Measurements from ENCODE around the gene RAET1E.
"Not testable (repeated sequence)": the region's sequence is repeated elsewhere in the genome, so short reads cannot be mapped to it uniquely, and the experiment has no call there.

The RAET1E gene

GRCh38 chr6:149923327-149923986 lies 25.5 kb upstream of the RAET1E start:
- no peak overlapping the region for H3K27ac Mint-ChIP-seq
- H3K4me1 Mint-ChIP-seq = peaks cover 33% of the 10 kb centered on the region
- no peaks in the 10 kb centered on the region for H3K9me3 Mint-ChIP-seq
- no peak for DNase-seq
- CTCF ChIA-PET = interaction anchor here (1.0 to 2.6 kb wide), 6 partner anchors 81 to 94 kb away, joined by 3 to 20 read pairs (median 6); no protein-coding TSS in a partner anchor
- peaks cover 89% of the 10 kb centered on the region for H3K27me3 Mint-ChIP-seq
- peak overlapping the region; percentile 73 for H3K4me3 Mint-ChIP-seq
- no peaks in the 10 kb centered on the region for H3K36me3 Mint-ChIP-seq

GRCh38 chr6:149922642-149923326 lies 24.9 kb upstream of the RAET1E start, which contains the start of gene RAET1G:
RAET1G (minus strand) TSS chr6:149923121; CDS start chr6:149923010, 111 bp downstream.
- Mint-ChIP-seq H3K9me3 (no peaks in the 10 kb centered on the region), H3K27ac (no peak within 1 kb of the TSS), H3K36me3 (no peaks in the 10 kb centered on the region), H3K4me1 (peaks cover 33% of the 10 kb centered on the region), H3K4me3 (peak within 1 kb of the TSS; percentile 73), H3K27me3 (peaks cover 89% of the 10 kb centered on the region)
- peak; percentile 93 for DNase-seq
- CTCF ChIA-PET = no interaction called here

GRCh38 chr6:149922091-149922490 lies 24.2 kb upstream of the RAET1E start:
- H3K27me3 Mint-ChIP-seq = peaks cover 84% of the 10 kb centered on the region

GRCh38 chr6:149921361-149921760 lies 23.4 kb upstream of the RAET1E start:
- no peak overlapping the region for H3K27ac Mint-ChIP-seq
- CTCF ChIA-PET = interaction anchor here (1.2 kb wide), 1 partner anchor 86 kb away, joined by 3 read pairs; no protein-coding TSS in a partner anchor
- H3K27me3 Mint-ChIP-seq = peaks cover 84% of the 10 kb centered on the region

More at GRCh38 chr6:149922091-149922490, 24.2 kb upstream of the RAET1E start:
- DNase-seq, H3K9me3 Mint-ChIP-seq, H3K36me3 Mint-ChIP-seq, H3K27ac Mint-ChIP-seq, CTCF ChIA-PET: not testable (repeated sequence)
- Mint-ChIP-seq H3K4me1 (peaks cover 31% of the 10 kb centered on the region), H3K4me3 (peak overlapping the region; percentile 7)

GRCh38 chr6:149919834-149920225 lies 21.9 kb upstream of the RAET1E start:
- Mint-ChIP-seq H3K9me3 (no peaks in the 10 kb centered on the region), H3K4me3 (no peak overlapping the region), H3K27me3 (peaks cover 74% of the 10 kb centered on the region), H3K36me3 (no peaks in the 10 kb centered on the region), H3K27ac (no peak overlapping the region), H3K4me1 (peaks cover 21% of the 10 kb centered on the region)
- DNase-seq = no peak
- CTCF ChIA-PET = no interaction called here

More at GRCh38 chr6:149921361-149921760, 23.4 kb upstream of the RAET1E start:
- Mint-ChIP-seq H3K4me3 (no peak overlapping the region), H3K4me1 (peaks cover 30% of the 10 kb centered on the region), H3K36me3 (no peaks in the 10 kb centered on the region), H3K9me3 (no peaks in the 10 kb centered on the region)
- DNase-seq = no peak

GRCh38 chr6:149919126-149919833 lies 21.4 kb upstream of the RAET1E start:
- CTCF ChIA-PET, H3K9me3 Mint-ChIP-seq, DNase-seq, H3K27ac Mint-ChIP-seq, H3K4me3 Mint-ChIP-seq, H3K36me3 Mint-ChIP-seq: not testable (repeated sequence)
- Mint-ChIP-seq H3K27me3 (peaks cover 72% of the 10 kb centered on the region), H3K4me1 (peaks cover 20% of the 10 kb centered on the region)

GRCh38 chr6:149918151-149918905 lies 20.4 kb upstream of the RAET1E start:
- Mint-ChIP-seq H3K4me1 (peaks cover 12% of the 10 kb centered on the region), H3K27me3 (peaks cover 72% of the 10 kb centered on the region), H3K27ac (no peak overlapping the region), H3K9me3 (no peaks in the 10 kb centered on the region), H3K36me3 (no peaks in the 10 kb centered on the region), H3K4me3 (no peak overlapping the region)
- no peak for DNase-seq
- CTCF ChIA-PET = interaction anchor here (1.5 kb wide), 1 partner anchor 78 kb away, joined by 6 read pairs; no protein-coding TSS in a partner anchor

- CTCF ChIA-PET = interaction anchor here (1.5 kb wide), 1 partner anchor 77 kb away, joined by 6 read pairs; no protein-coding TSS in a partner anchor
- Mint-ChIP-seq H3K9me3 (no peaks in the 10 kb centered on the region), H3K27ac (no peak overlapping the region), H3K27me3 (peaks cover 72% of the 10 kb centered on the region), H3K4me3 (no peak overlapping the region), H3K36me3 (no peaks in the 10 kb centered on the region), H3K4me1 (peaks cover 6% of the 10 kb centered on the region)
- DNase-seq = no peak
Observed at GRCh38 chr6:149917679-149918078, 19.8 kb upstream of the RAET1E start.

- Mint-ChIP-seq H3K27me3 (peaks cover 63% of the 10 kb centered on the region), H3K4me3 (no peak overlapping the region), H3K36me3 (no peaks in the 10 kb centered on the region), H3K9me3 (no peaks in the 10 kb centered on the region), H3K27ac (no peak overlapping the region), H3K4me1 (no peaks in the 10 kb centered on the region)
- DNase-seq = no peak
- CTCF ChIA-PET = interaction anchor here (0.9 kb wide), 1 partner anchor 76 kb away, joined by 3 read pairs; no protein-coding TSS in a partner anchor
Observed at GRCh38 chr6:149915970-149916865, 18.3 kb upstream of the RAET1E start.

GRCh38 chr6:149913540-149914240 lies 15.8 kb upstream of the RAET1E start:
- DNase-seq = no peak
- H3K9me3 Mint-ChIP-seq = peaks cover 3% of the 10 kb centered on the region
- CTCF ChIA-PET = no interaction called here
- H3K27me3 Mint-ChIP-seq = peaks cover 64% of the 10 kb centered on the region
- no peak overlapping the region for H3K27ac Mint-ChIP-seq
- no peak overlapping the region for H3K4me3 Mint-ChIP-seq
- no peaks in the 10 kb centered on the region for H3K4me1 Mint-ChIP-seq
- no peaks in the 10 kb centered on the region for H3K36me3 Mint-ChIP-seq

GRCh38 chr6:149913085-149913484 lies 15.2 kb upstream of the RAET1E start:
- CTCF ChIA-PET = no interaction called here
- no peaks in the 10 kb centered on the region for H3K36me3 Mint-ChIP-seq
- no peak for DNase-seq
- H3K4me3 Mint-ChIP-seq = no peak overlapping the region
- no peaks in the 10 kb centered on the region for H3K4me1 Mint-ChIP-seq
- peaks cover 59% of the 10 kb centered on the region for H3K27me3 Mint-ChIP-seq
- H3K9me3 Mint-ChIP-seq = peaks cover 6% of the 10 kb centered on the region
- H3K27ac Mint-ChIP-seq = no peak overlapping the region

GRCh38 chr6:149912680-149913079 lies 14.8 kb upstream of the RAET1E start:
- DNase-seq, H3K27ac Mint-ChIP-seq, H3K9me3 Mint-ChIP-seq, H3K4me1 Mint-ChIP-seq, H3K36me3 Mint-ChIP-seq, CTCF ChIA-PET, H3K4me3 Mint-ChIP-seq: not testable (repeated sequence)
- H3K27me3 Mint-ChIP-seq = peaks cover 55% of the 10 kb centered on the region

All from activated naive CD4-positive, alpha-beta T cell treated with anti-CD3 and anti-CD28 coated beads, Interleukin-2, amount 10 ng/mL, durations not matched to agents 7 days and 5 days (primary cell).